Transverse colon (tissue), 4 donors: ENCODE results near the gene AGAP1. TPM values are rescaled to one million over a fixed set of nuclear protein-coding genes. Genes with fewer than 3 reads are reported as not detected.

Source experiments
- DNase-seq: peaks from one replicate; pipeline ENCODE4 v3.0.0-alpha.2; 2019
- H3K27ac ChIP-seq, 4 donors: fragments of 200-600 bp; sonication (generic); 2 replicates each; pipeline ENCODE4 v1.5.1; 2016 to 2018; ENCODE audit warnings: inconsistent platforms in 4 of 4
- H3K27me3 ChIP-seq: fragments of 200-600 bp; sonication (generic); 2 replicates; pipeline ENCODE4 v1.5.1; 2017; ENCODE audit warnings: inconsistent platforms
- H3K36me3 ChIP-seq, 4 donors: fragments of 200-600 bp; sonication (generic); 2 replicates each; pipeline ENCODE4 v1.5.1; 2017 to 2019; ENCODE audit warnings: inconsistent platforms in 4 of 4
- H3K4me1 ChIP-seq, 4 donors: fragments of 200-600 bp; sonication (generic); 2 replicates each; pipeline ENCODE4 v1.5.1; 2017 to 2020; ENCODE audit warnings: inconsistent platforms in 4 of 4
- H3K4me3 ChIP-seq, 4 donors: fragments of 200-600 bp; sonication (generic); 1 replicate in 1 of 4; 2 replicates in 3 of 4; pipeline versions ENCODE4 v1.5.1 to v1.6.1; 2017 to 2019; ENCODE audit warnings: inconsistent platforms in 4 of 4
- H3K9me3 ChIP-seq, 2 donors: fragments of 200-600 bp; sonication (generic); 2 replicates each; pipeline ENCODE4 v1.5.1; 2017 to 2019; ENCODE audit warnings: inconsistent platforms in 2 of 2
- EP300 ChIP-seq: sonication (generic); formaldehyde crosslinking; IDR thresholded peaks from one replicate; pipeline ENCODE4 v1.6.1; 2017; ENCODE audit warnings: antibody characterized with exemption, low read depth
- POLR2A ChIP-seq: fragments of 450-650 bp; IDR thresholded peaks from one replicate; pipeline ENCODE4 v1.6.1; 2016; ENCODE audit warnings: antibody characterized with exemption, mild to moderate bottlenecking, moderate library complexity
- POLR2AphosphoS5 ChIP-seq, 3 donors: sonication (generic); formaldehyde crosslinking; IDR thresholded peaks; one replicate each; pipeline ENCODE4 v1.6.1; 2016; ENCODE audit warnings: antibody characterized with exemption in 3 of 3
- WGBS, 2 donors: methylation state at CpG; one replicate each; pipeline ENCODE4 v1.1.5; 2018; ENCODE audit warnings: low coverage in 1 of 2; 5-methylcytosine and 5-hydroxymethylcytosine counted together
- in situ Hi-C, 4 donors: fragments of 200-750 bp; cut with MboI; loops; one replicate each; pipeline versions ENCODE4 v1.15.0 to v1.15.1; 2017; ENCODE audit warnings: low sequenced_read_pairs in 3 of 4, low pct_ligation_motif_present in 1 of 4, low pct_unique_long_range_greater_than_20kb in 1 of 4
- intact Hi-C: fragments of 100-400 bp; cut with DNase I; formaldehyde crosslinking; loops from one replicate; pipeline ENCODE4 v1.15.1; 2023; ENCODE audit warnings: low total_unique reads
- total RNA-seq, 4 donors: library from RNA; depleted of rRNA; stranded (reverse); fragments of >200 nt; gene quantifications; one replicate each; pipeline ENCODE4 v1.1.0, GENCODE V29; 2016
- TF ChIP-seq, protein P1 (sequence below), 5 experiments: fragments of 200-600 bp in 3 of 5; fragments of 450-650 bp in 2 of 5; sonication (generic) in 3 of 5; IDR thresholded peaks; 1 replicate in 2 of 5; 2 replicates in 3 of 5; pipeline ENCODE4 v1.5.1; 2016 to 2017; ENCODE audit warnings: antibody characterized with exemption in 5 of 5, inconsistent platforms in 3 of 5, mild to moderate bottlenecking in 2 of 5, moderate library complexity in 1 of 5

The AGAP1 gene
- total RNA-seq, 4 donors from 2014 or later: 56.1 to 96.9 (median 71.2) TPM

GRCh38 chr2:235730115-235730514 is 236.3 kb downstream of the AGAP1 start:
- in situ Hi-C loops: loop anchor here in 2 of 4 donors (10.0 to 25.0 kb wide), 2 partner anchors 55 to 1193 kb away; no protein-coding TSS in a partner anchor
- Histone ChIP-seq H3K4me1 (peaks cover 0 to 7% (median 0%) of the 10 kb centered on the region in 4 donors), H3K27ac (no peak overlapping the region), H3K36me3 (no peaks in the 10 kb centered on the region), H3K9me3 (no peaks in the 10 kb centered on the region), H3K27me3 (no peaks in the 10 kb centered on the region), H3K4me3 (no peak overlapping the region)
- TF ChIP-seq POLR2AphosphoS5 (IDR thresholded peaks at IDR 0.05): no peak
- no peak for TF ChIP-seq POLR2A
- TF ChIP-seq, protein P1, sequence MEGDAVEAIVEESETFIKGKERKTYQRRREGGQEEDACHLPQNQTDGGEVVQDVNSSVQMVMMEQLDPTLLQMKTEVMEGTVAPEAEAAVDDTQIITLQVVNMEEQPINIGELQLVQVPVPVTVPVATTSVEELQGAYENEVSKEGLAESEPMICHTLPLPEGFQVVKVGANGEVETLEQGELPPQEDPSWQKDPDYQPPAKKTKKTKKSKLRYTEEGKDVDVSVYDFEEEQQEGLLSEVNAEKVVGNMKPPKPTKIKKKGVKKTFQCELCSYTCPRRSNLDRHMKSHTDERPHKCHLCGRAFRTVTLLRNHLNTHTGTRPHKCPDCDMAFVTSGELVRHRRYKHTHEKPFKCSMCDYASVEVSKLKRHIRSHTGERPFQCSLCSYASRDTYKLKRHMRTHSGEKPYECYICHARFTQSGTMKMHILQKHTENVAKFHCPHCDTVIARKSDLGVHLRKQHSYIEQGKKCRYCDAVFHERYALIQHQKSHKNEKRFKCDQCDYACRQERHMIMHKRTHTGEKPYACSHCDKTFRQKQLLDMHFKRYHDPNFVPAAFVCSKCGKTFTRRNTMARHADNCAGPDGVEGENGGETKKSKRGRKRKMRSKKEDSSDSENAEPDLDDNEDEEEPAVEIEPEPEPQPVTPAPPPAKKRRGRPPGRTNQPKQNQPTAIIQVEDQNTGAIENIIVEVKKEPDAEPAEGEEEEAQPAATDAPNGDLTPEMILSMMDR (IDR thresholded peaks at IDR 0.05): no peak
- TF ChIP-seq EP300: no peak
- 81 to 94% methylated on average over 5 to 7 of the region's 7 CpGs for WGBS, 2 donors
- intact Hi-C loops: no loop called here
- DNase-seq: no peak

- no peak overlapping the region for H3K4me3 ChIP-seq
- no peak for DNase-seq
- H3K27ac ChIP-seq: peak overlapping the region in 1 of 4 donors; percentile 19
- no peaks in the 10 kb centered on the region for H3K9me3 ChIP-seq
- in situ Hi-C loops (loop anchor here in 2 of 4 donors (10.0 to 25.0 kb wide), 2 partner anchors 59 to 1196 kb away; no protein-coding TSS in a partner anchor), intact Hi-C loops (no loop called here)
- 76 to 86% methylated on average over 3 of the region's 3 CpGs for WGBS, 2 donors
- H3K36me3 ChIP-seq: no peaks in the 10 kb centered on the region
- H3K4me1 ChIP-seq: no peaks in the 10 kb centered on the region
- TF ChIP-seq POLR2A (no peak), POLR2AphosphoS5 (IDR thresholded peaks at IDR 0.05) (no peak)
- no peaks in the 10 kb centered on the region for H3K27me3 ChIP-seq
Observed at GRCh38 chr2:235733761-235734160, 239.9 kb downstream of the AGAP1 start.

GRCh38 chr2:235734168-235734567 is 240.3 kb downstream of the AGAP1 start:
- intact Hi-C loops: no loop called here
- Histone ChIP-seq H3K36me3 (no peaks in the 10 kb centered on the region), H3K4me1 (no peaks in the 10 kb centered on the region), H3K27ac (no peak overlapping the region), H3K9me3 (no peaks in the 10 kb centered on the region), H3K27me3 (no peaks in the 10 kb centered on the region), H3K4me3 (no peak overlapping the region)
- in situ Hi-C loops: loop anchor here in 2 of 4 donors (10.0 to 25.0 kb wide), 2 partner anchors 59 to 1197 kb away; no protein-coding TSS in a partner anchor
- DNase-seq: no peak
- TF ChIP-seq POLR2AphosphoS5 (IDR thresholded peaks at IDR 0.05): no peak
- TF ChIP-seq, protein P1 (IDR thresholded peaks at IDR 0.05): no peak
- 83 to 85% methylated on average over 5 to 7 of the region's 7 CpGs for WGBS, 2 donors

- Histone ChIP-seq H3K36me3 (no peaks in the 10 kb centered on the region), H3K27me3 (no peaks in the 10 kb centered on the region), H3K9me3 (no peaks in the 10 kb centered on the region), H3K27ac (no peak overlapping the region), H3K4me1 (no peaks in the 10 kb centered on the region), H3K4me3 (no peak overlapping the region)
- in situ Hi-C loops: loop anchor here in 2 of 4 donors (10.0 to 25.0 kb wide), 2 partner anchors 60 to 1197 kb away; no protein-coding TSS in a partner anchor
- no peak for TF ChIP-seq POLR2A
- no peak for TF ChIP-seq EP300
- TF ChIP-seq, protein P1 (IDR thresholded peaks at IDR 0.05): no peak
- TF ChIP-seq POLR2AphosphoS5 (IDR thresholded peaks at IDR 0.05): no peak
- no peak for DNase-seq
- WGBS, 2 donors: 85 to 87% methylated on average over 5 to 21 of the region's 21 CpGs
- intact Hi-C loops: no loop called here
Observed at GRCh38 chr2:235734688-235735231, 240.9 kb downstream of the AGAP1 start.
